ENCODE data around the gene SLC39A1.
A peak's percentile ranks its signal among the peaks of the same experiment; 100 is the strongest.

The SLC39A1 gene

DNA sequence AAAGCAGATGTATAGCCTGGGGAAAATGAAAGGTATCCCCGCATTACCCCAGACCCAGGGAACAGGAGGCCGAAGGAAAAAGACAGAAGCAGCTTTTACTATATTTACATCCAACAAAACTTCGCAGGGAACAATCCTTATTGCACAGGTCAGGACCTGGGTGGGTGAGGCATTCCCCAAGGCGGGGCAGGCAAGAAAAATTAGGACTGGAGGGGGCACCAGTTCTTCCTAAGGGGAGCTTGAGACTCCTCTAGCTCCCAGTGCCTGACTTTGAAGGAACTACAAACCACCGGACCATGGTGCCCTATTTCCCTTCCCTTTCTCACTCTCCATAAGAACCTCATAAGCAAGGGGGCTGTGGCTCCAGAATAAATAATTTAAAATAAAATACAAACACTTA is 33.9 kb downstream of the SLC39A1 start:
- DNase-seq (ENCODE audit: extremely low spot score) = no peak
- ChIA-PET CTCF (interaction anchor here (0.8 to 13.6 kb wide), 5 partner anchors 8 to 157 kb away, joined by 3 to 108 read pairs (median 3); partner anchors contain the start of gene DENND4B), POLR2A (interaction anchor here (0.6 to 0.9 kb wide), 2 partner anchors 62 to 64 kb away, joined by 3 to 5 read pairs; no protein-coding TSS in a partner anchor)
- TF ChIP-seq, protein P1, sequence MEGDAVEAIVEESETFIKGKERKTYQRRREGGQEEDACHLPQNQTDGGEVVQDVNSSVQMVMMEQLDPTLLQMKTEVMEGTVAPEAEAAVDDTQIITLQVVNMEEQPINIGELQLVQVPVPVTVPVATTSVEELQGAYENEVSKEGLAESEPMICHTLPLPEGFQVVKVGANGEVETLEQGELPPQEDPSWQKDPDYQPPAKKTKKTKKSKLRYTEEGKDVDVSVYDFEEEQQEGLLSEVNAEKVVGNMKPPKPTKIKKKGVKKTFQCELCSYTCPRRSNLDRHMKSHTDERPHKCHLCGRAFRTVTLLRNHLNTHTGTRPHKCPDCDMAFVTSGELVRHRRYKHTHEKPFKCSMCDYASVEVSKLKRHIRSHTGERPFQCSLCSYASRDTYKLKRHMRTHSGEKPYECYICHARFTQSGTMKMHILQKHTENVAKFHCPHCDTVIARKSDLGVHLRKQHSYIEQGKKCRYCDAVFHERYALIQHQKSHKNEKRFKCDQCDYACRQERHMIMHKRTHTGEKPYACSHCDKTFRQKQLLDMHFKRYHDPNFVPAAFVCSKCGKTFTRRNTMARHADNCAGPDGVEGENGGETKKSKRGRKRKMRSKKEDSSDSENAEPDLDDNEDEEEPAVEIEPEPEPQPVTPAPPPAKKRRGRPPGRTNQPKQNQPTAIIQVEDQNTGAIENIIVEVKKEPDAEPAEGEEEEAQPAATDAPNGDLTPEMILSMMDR (IDR thresholded peaks at IDR 0.05; ENCODE audit: control extremely low read depth, extremely low read depth, low read depth, missing control alignments) = no peak

- ChIA-PET CTCF (interaction anchor here (1.0 to 13.6 kb wide), 5 partner anchors 14 to 156 kb away, joined by 3 to 108 read pairs (median 3); partner anchors contain the start of genes CREB3L4 and DENND4B), POLR2A (interaction anchor here (0.6 to 1.0 kb wide), 4 partner anchors 17 to 64 kb away, joined by 3 to 5 read pairs (median 3); partner anchors contain the start of gene DENND4B)
- no peak for DNase-seq (ENCODE audit: extremely low spot score)
- TF ChIP-seq, protein P1 (IDR thresholded peaks at IDR 0.05; ENCODE audit: control extremely low read depth, extremely low read depth, low read depth, missing control alignments) = no peak
These were observed 34.5 kb downstream of the SLC39A1 start for GRCh38 chr1:153928791-153929341.

GRCh38 chr1:153928245-153928644 is 35.1 kb downstream of the SLC39A1 start:
- ChIA-PET POLR2A (interaction anchor here (0.9 to 1.0 kb wide), 2 partner anchors 18 to 62 kb away, joined by 3 read pairs; partner anchors contain the start of gene DENND4B), CTCF (interaction anchor here (0.7 to 13.6 kb wide), 5 partner anchors 15 to 156 kb away, joined by 3 to 108 read pairs (median 3); partner anchors contain the start of genes CREB3L4 and DENND4B)
- no peak for DNase-seq (ENCODE audit: extremely low spot score)
- TF ChIP-seq, protein P1 (IDR thresholded peaks at IDR 0.05; ENCODE audit: control extremely low read depth, extremely low read depth, low read depth, missing control alignments) = no peak

GRCh38 chr1:153926405-153926804 is 36.9 kb downstream of the SLC39A1 start:
- TF ChIP-seq, protein P1 (IDR thresholded peaks at IDR 0.05; ENCODE audit: control extremely low read depth, extremely low read depth, low read depth, missing control alignments) = no peak
- ChIA-PET CTCF (interaction anchor here (13.6 kb wide), 1 partner anchor 16 kb away, joined by 108 read pairs; the partner anchor contains the start of gene DENND4B), POLR2A (no interaction called here)
- DNase-seq (ENCODE audit: extremely low spot score) = no peak

DNA sequence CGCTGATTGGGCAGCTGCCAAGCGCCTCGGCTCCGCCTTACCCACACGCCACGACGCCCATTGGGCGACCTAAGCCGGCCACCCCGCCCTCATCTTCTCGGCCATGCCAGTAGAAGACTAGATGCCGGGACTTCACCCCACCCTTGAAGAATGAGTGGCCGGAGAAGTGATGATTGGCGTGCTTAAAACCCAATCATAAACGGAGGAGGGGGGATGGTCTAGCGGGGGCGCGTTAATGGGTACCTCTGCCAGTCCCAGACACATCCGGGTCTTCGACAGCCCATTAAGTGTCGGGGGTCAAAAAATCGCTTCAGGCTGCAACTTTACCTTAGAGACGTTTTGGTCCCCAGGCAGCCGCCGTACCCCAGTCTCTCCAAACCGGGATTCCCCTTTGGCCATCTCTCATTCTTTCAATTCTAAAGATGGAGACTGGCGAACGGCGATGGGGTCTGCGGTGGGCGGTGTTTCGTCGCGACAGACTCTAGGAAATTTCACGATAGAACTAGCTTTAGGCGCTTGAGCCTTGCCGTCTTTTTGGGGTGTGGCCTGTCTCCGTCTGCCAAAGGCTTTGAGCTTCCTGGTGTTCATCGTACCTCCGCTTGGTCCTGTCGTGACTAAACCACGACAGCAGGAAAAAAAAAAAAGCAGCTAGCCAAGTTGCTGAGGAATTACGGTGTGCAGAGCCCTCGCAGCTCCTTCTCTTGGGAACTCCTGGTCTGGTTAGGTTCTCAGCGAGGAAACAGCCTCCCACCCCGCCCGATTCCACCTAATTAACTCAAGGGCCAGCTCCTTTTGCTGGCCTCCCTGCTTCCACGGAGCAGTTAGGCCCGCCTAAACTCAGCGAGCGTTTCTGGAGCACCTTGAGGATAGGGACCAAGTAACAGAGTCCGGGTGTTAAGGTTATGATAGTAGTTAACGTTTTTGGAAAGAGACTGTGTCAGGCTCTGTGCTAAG is 40.1 kb downstream of the SLC39A1 start, which contains the start of gene GATAD2B:
Gene GATAD2B, minus strand, starts transcription at position 1 of the 954 bp plus-strand sequence. CDS start 94,625 bp downstream, outside the sequence.
- DNase-seq (ENCODE audit: extremely low spot score) = peak; percentile 98
- ChIA-PET CTCF (interaction anchor here (0.6 to 13.6 kb wide), 9 partner anchors 8 to 110 kb away, joined by 3 to 108 read pairs (median 3); partner anchors contain the start of genes DENND4B and JTB), POLR2A (interaction anchor here (0.7 to 2.6 kb wide), 7 partner anchors 17 to 237 kb away, joined by 3 to 16 read pairs (median 4); partner anchors contain the start of genes CRTC2, DENND4B and RPS27)
- TF ChIP-seq, protein P1 (IDR thresholded peaks at IDR 0.05; ENCODE audit: control extremely low read depth, extremely low read depth, low read depth, missing control alignments) = no peak

All from GM10248 (cell line).